Calu3 (cell line): ENCODE data around the gene LRFN2. TPM values are rescaled to one million over a fixed set of nuclear protein-coding genes. Genes with fewer than 3 reads are reported as not detected.

Source experiments
- BruUV-seq: library from RNA; stranded (reverse); fragments of 400-500 nt; replicated peaks from 2 replicates; lab custom pipeline; 2021; lab: Mats Ljungman, UMichigan
- CTCF ChIA-PET: fragments of 300-600 bp; sonication (Branson Sonifier 250); formaldehyde crosslinking; loops from one replicate; lab custom pipeline; 2022; ENCODE audit warnings: antibody characterized with exemption; lab: Charles Lee
- DNase-seq: peaks from one replicate; pipeline ENCODE4 v3.0.0; 2022
- H3K27ac Mint-ChIP-seq: one replicate; pipeline ENCODE4 v1.8.0; 2022; ENCODE audit warnings: mixed read lengths; ENCODE audit not compliant: unreplicated experiment
- H3K27me3 Mint-ChIP-seq: one replicate; pipeline ENCODE4 v1.8.0; 2022; ENCODE audit warnings: mixed read lengths; ENCODE audit not compliant: unreplicated experiment
- H3K36me3 Mint-ChIP-seq: one replicate; pipeline ENCODE4 v1.8.0; 2022; ENCODE audit warnings: mild to moderate bottlenecking, moderate library complexity, mixed read lengths; ENCODE audit not compliant: insufficient read depth, unreplicated experiment
- H3K4me1 Mint-ChIP-seq: one replicate; pipeline ENCODE4 v1.8.0; 2022; ENCODE audit warnings: mild to moderate bottlenecking, low read depth, mixed read lengths; ENCODE audit not compliant: unreplicated experiment
- H3K4me3 Mint-ChIP-seq: one replicate; pipeline ENCODE4 v1.8.0; 2022; ENCODE audit warnings: mild to moderate bottlenecking, low read depth, moderate library complexity, mixed read lengths; ENCODE audit not compliant: unreplicated experiment
- H3K9me3 Mint-ChIP-seq: one replicate; pipeline ENCODE4 v1.8.0; 2022; ENCODE audit warnings: low read depth, mixed read lengths; ENCODE audit not compliant: unreplicated experiment
- intact Hi-C: fragments of 100-400 bp; cut with micrococcal nuclease; formaldehyde crosslinking; loops from one replicate; pipeline ENCODE4 v1.10.0; 2022; ENCODE audit not compliant: unreplicated experiment
- total RNA-seq: library from RNA; stranded (reverse); gene quantifications from 2 replicates; pipeline ENCODE4 v1.2.3, GENCODE V29; 2022
- TF ChIP-seq, protein P1 (sequence below): fragments of 200-600 bp; IDR thresholded peaks from one replicate; pipeline ENCODE4 v1.8.0; 2022; ENCODE audit warnings: antibody characterized with exemption; ENCODE audit not compliant: unreplicated experiment

LRFN2 gene
- total RNA-seq, 1 experiment from 2014 or later = not detected

DNA sequence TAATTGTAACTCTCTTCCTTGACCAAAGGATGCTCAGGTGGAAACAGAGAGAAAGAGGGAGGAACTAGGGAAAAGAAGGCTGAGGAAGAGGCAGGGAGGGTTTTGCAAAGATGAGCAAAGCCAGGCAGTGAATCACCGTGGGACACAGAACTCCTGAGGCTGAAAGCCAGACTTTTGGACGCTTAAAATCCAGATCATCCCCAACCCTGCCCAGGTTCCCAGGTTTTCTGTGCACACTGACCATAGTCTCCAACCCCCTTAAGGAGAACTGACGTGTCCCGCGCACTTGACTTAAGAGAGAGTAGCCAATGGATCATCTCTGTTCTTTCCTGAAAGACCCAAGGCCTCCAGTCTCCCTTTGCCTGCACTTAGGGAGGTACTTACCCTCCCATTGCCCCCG is 75.3 kb downstream of the LRFN2 start:
- TF ChIP-seq, protein P1, sequence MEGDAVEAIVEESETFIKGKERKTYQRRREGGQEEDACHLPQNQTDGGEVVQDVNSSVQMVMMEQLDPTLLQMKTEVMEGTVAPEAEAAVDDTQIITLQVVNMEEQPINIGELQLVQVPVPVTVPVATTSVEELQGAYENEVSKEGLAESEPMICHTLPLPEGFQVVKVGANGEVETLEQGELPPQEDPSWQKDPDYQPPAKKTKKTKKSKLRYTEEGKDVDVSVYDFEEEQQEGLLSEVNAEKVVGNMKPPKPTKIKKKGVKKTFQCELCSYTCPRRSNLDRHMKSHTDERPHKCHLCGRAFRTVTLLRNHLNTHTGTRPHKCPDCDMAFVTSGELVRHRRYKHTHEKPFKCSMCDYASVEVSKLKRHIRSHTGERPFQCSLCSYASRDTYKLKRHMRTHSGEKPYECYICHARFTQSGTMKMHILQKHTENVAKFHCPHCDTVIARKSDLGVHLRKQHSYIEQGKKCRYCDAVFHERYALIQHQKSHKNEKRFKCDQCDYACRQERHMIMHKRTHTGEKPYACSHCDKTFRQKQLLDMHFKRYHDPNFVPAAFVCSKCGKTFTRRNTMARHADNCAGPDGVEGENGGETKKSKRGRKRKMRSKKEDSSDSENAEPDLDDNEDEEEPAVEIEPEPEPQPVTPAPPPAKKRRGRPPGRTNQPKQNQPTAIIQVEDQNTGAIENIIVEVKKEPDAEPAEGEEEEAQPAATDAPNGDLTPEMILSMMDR = no peak
- intact Hi-C loops = no loop called here
- no TSS peak for BruUV-seq
- Mint-ChIP-seq H3K4me1 (peaks cover 9% of the 10 kb centered on the region), H3K36me3 (no peaks in the 10 kb centered on the region), H3K9me3 (no peaks in the 10 kb centered on the region), H3K27ac (no peak overlapping the region), H3K4me3 (no peak overlapping the region), H3K27me3 (peaks cover 32% of the 10 kb centered on the region)
- CTCF ChIA-PET = no interaction called here
- no peak for DNase-seq

DNA sequence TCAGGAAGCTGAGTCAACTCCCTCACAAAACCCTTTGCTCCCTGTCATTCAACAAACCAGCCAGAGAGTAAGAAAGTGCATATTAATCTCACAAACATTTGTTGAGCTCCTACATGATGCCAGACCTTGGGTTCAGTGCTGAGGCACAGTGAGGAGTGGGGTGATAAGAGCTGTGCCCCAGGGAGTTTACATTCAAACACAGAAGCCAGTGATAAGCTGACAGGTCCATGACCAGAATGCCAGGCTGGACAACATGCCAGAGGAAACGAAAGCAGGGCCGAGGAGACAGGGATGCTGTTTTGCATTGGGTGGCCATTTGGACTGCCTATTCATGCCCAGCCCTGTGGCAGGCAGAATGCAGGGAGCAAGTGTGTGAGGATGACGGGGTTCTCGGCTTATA is 76.7 kb downstream of the LRFN2 start:
- CTCF ChIA-PET = interaction anchor here (0.6 kb wide), 1 partner anchor 13 kb away, joined by 10 read pairs; no protein-coding TSS in a partner anchor
- H3K27me3 Mint-ChIP-seq = peaks cover 23% of the 10 kb centered on the region
- H3K4me1 Mint-ChIP-seq = peaks cover 9% of the 10 kb centered on the region
- TF ChIP-seq, protein P1 = no peak
- no peak overlapping the region for H3K4me3 Mint-ChIP-seq
- no TSS peak for BruUV-seq
- no peaks in the 10 kb centered on the region for H3K9me3 Mint-ChIP-seq
- no peak for DNase-seq
- no peak overlapping the region for H3K27ac Mint-ChIP-seq
- H3K36me3 Mint-ChIP-seq = no peaks in the 10 kb centered on the region
- intact Hi-C loops = no loop called here

DNA sequence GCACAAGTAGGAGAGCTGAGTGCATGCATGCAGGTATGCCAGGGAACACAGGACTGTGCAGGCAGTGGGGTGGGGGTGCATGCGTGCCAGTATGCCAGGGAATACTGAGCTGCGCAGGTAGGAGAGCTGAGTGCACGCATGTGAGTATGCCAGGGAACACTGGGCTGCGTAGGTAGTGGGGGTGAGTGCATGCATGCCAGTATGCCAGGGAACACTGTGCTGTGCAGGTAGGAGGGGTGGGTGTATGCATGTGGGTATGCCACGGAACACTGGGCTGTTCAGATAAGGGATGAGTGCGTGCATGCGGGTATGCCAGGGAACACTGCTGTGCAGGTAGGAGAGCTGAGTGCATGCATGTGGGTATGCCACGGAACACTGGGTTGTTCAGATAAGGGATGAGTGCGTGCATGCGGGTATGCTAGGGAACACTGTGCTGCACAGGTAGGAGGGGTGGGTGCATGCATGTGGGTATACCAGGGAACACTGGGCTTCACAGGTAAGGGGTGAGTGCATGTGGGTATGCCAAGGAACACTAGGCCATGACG is 77.4 kb downstream of the LRFN2 start:
- BruUV-seq = no TSS peak
- intact Hi-C loops = no loop called here
- TF ChIP-seq, protein P1 = no peak
- no peak overlapping the region for H3K4me3 Mint-ChIP-seq
- no peak overlapping the region for H3K27ac Mint-ChIP-seq
- no peaks in the 10 kb centered on the region for H3K36me3 Mint-ChIP-seq
- CTCF ChIA-PET = no interaction called here
- peaks cover 9% of the 10 kb centered on the region for H3K4me1 Mint-ChIP-seq
- no peak for DNase-seq
- H3K27me3 Mint-ChIP-seq = peaks cover 23% of the 10 kb centered on the region
- no peaks in the 10 kb centered on the region for H3K9me3 Mint-ChIP-seq

DNA sequence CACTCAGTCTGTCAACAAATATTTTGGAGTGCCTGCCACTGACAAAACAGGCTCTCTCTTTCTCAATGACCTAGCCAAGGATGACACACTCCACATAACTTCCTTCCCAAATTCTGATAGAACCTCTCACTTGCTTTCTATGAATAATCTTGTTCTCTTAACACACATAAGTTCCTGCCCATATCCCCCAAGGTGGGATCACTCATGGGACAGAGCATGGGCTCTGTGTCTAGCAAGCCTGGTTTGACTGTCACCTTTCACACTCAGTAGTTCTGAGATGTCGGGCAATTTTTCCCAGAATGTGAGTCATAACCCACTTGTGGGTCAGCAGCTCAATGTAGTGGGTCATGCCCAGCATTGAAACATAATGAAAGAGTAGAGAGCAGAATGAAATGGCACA is 78.1 kb downstream of the LRFN2 start:
- H3K9me3 Mint-ChIP-seq = no peaks in the 10 kb centered on the region
- no peak for DNase-seq
- CTCF ChIA-PET = no interaction called here

More for the DNA sequence above, 78.1 kb downstream of the LRFN2 start:
- Mint-ChIP-seq H3K36me3 (no peaks in the 10 kb centered on the region), H3K27ac (no peak overlapping the region), H3K4me1 (peaks cover 9% of the 10 kb centered on the region), H3K27me3 (peaks cover 23% of the 10 kb centered on the region), H3K4me3 (no peak overlapping the region)
- intact Hi-C loops = no loop called here
- no TSS peak for BruUV-seq
- TF ChIP-seq, protein P1 = no peak
